NCI-H1417 (cell line): ENCODE data around the gene TRIP13.
"Not testable (repeated sequence)": the region's sequence is repeated elsewhere in the genome, so short reads cannot be mapped to it uniquely, and the experiment has no call there.

ENCODE experiments used
- DNase-seq, 3 experiments: peaks; one replicate each; lab custom pipeline; 2025; lab: John Stamatoyannopoulos, UW

Gene TRIP13

DNA sequence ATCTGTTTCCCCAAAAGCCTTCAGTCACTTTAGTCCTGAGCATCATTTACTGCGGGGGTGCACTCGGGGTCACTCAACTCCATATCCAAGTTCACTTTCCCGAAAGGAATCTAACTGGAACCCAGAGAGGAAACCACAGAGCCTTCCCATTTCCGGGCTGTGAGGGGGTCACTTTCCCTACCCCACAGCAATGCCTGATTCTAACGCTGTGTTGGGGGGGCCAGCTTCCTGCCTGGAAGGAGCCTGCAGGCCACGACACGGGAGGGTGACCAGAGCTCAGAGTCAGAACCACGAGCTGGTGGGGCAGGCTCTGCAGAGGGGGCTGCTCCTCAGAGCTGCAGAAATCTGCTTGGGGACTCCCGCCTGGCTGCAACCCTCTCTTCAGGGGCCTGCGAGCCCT lies 20.4 kb upstream of the TRIP13 start:
- no peak for DNase-seq

DNA sequence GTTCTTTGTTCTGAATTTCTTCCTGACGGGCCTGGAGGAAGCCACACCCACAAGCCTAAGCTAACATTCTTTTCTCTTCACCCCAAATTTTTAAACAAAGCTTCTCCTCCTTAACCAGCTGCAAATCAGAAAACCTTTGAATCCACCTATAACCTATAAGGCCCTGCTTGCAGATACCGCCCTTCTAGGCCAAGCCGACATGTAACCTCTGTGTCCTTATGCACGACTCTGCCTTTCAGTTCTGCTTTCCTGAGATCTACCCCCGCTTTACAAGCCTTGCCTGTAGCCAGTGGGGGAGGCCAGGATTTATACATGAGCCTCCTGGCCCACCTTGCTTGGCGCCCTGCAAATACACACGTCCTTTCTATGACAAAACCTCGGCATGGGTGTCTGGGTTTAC lies 19.4 kb upstream of the TRIP13 start:
- DNase-seq = no peak

DNA sequence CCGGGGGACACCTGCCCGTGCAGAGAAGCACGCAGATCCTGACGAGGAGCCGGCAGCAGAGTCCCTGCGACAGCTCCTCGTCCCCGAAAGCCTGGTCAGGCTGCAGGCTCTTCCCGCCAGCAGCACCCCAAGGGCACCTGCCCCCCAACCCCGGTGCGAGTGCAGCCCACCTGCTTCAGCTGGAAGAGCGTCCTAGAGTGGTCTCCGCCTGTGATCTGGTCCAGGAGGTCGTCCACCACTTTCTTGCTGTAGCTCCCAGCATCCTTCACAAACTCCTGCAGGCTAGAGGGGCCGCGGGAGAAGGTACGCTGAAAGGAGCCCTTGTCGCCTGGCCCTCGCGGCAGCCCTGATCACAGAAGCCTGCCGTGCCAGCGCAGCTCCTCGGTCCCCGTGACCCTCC lies 16.8 kb upstream of the TRIP13 start:
- DNase-seq = no peak

DNA sequence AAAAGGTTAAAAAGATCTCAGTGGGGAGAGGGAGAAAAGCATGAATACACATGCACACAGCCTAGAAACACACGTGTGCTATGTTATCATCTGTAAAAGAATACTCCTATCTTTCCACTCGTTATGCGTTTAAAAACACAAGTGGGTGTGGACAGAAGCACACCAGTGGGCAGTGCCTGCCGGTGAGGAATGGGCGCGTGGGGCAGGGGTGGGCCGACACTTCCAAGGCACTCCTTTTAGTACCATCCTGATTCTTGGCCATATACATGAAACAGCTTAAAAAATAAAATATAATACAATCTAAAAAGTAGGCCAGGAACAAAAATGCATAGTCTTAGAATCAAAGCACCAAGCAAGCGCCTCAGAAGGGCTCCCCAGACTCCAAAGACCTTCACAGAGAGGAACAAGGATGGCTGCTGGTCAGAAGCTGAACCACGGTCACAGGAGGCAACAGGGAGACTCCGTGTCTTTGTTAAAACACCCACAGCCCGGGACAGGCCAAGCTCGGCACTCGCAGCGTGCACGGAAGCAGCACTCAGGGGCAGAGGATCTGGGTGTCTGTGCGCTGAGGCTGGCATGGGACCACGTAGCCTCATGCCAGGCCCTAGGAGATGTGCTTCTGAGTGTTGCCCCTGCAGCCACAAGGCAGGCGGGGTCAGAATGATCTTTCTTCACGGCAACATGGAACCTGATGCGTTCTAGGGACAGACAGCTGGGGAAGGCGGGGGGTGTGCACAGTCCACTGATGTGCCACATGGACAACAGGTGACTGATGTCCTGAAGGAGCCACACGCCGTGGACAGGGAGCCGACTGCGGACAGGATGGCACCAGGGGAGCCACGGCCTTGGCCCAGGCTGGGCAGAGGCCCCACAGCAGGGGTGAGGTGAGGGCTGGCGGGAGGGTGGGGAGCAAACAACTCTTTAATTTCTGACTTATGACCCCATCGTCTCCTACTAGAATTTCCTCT lies 16.0 kb upstream of the TRIP13 start:
- DNase-seq = no peak

DNA sequence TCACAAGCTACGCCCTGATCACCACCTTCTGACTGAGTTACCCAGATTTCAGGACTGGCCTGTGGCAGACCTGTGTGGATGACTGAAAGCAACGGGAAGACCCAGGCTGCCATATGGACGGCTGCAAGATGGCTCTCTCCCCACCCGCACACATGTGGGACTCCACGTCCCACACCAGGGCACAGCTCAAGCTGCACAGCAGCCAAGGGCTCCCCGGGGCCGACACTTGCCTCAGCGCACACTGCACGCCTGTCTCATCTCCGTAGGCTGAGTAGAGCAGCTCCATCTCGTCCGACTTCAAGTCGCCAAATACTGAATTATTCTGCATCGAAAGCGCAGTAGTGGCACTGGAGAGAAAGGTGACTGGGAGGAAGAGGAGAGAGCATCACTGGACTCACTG lies 14.6 kb upstream of the TRIP13 start:
- DNase-seq = no peak

DNA sequence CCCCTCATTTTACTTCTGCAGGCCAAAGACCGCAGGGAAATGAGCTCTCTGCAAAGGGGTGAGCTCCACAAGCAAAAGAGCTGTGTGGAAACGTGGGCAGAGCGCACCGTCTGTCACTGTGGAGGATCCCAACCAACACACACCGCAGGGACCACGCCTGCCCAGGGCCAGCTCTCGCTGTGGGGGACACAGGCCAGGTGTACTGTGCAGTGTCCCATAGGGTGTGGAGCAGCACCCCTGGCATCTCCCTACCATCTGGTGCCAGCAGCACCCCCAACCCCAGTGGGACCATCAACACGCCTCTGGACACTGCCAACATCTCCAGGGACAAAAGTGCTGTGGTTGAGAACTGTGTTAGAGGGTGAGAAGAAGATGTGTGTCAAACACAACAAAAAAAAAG lies 14.0 kb upstream of the TRIP13 start:
- DNase-seq = not testable (repeated sequence)

DNA sequence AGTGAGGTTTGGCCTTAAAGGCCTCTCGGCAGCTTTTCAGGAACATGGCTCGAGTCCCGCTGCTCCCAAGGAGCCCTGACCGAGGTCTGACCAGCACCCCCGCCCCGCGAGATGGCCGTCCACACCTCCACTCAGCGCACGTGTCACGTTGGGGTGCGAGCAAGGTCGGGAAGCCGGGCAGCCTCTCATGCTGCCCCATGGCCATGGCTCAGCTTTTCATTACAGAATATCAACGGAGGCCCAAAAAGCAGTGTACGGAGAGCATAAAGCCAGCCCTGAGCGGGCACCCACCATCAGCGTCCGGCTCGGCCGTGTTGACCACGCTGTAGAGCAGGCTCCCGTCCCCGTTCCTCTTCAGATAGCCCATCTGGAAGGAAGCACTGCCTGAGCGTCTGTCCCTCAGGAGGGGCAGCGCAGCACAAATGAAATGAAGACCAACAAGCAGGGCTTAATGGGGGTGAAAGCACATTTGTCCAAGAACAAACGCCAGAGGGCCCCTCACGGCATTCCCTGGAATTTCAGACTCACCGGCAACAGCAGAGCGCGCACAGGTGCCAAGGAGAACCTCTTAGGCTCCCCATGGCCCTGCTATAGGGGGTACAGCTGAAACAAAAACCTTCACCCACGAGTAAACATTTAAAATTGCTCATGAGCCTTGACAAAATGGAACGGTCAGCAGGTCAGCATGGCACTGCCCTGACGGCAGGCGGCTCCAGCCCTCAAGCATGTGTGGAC lies 11.7 kb upstream of the TRIP13 start:
- no peak for DNase-seq

DNA sequence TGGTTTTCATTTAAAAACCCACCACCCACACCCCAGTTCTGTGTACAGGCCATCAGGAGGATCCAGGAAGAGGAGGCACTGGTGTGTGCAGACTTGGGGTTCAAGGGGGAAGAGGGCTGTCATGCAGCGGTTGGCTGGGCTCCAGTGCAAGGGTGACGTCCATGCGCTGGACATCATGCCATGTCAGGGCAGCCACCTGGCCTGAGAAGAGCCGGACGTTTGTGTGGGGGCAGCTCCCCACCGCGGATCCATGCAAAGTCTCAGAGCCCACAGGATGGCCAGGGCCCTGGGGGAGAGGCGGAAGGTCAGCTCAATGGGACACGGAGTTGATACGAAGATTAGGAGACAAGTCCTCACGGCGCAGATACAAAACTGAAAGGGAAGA lies 11.1 kb upstream of the TRIP13 start:
- no peak for DNase-seq

DNA sequence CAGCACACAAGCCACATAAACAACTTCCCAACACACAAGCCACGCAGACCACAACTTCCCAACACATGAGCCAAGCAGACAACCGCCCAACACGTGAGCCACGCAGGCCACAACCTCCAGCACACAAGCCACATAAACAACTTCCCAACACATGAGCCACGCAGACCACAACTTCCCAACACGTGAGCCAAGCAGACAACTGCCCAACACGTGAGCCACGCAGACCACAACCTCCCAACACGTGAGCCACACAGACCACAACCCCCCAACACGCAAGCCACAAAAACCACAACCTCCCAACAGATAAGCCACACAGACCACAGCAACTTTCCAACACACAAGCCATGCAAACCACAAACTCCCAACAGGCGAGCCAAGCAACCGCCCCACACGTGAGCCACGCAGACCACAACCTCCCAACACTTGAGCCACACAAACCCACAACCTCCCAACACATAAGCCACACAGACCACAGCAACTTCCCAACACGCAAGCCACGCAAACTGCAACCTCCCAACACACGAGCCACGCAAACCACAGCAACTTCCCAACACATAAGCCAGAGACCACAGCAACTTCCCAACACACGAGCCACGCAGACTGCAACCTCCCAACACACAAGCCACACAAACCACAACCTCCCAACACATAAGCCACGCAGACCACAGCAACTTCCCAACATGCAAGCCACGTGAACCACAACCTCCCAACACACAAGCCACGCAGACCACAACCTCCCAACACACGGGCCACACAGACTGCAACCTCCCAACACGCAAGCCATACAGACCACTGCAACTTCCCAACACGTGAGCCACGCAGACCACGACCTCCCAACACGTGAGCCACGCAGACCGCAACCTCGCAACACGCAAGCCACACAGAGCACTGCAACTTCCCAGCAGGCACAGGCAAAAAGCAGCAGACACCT lies 10.2 kb upstream of the TRIP13 start:
- no peak for DNase-seq

DNA sequence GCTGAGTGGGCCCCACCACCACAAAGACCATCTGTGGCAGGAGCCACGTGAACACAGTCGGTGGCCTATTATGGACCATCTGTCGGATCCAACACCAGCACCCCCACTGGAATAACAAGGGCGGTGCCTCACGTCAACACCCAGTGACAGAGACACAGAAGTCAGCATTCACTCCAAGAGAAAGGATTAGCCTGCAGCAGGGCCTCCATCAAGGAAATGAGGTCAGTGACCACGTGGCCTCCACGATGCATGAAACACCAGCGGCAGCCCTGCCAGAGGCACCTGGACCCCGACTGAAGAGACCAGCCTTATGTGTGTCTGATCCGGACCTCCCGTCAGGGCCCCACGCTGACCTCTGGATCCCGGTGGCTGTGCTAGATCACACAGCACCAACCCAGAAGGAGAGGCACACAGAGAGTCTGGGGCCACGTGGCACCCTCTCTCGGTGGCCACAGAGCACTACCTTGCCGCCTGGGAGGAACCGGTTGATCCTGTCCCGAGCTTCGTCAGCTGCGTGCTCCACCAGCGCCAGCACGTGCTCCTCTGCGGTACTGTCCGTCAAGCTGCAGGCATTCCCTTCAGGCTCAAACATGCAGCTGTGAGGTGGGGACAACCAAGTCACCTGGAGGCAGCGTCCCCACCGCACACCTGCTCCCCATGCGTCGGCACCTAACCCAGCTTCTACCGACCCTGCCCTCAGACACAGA lies 9.1 kb upstream of the TRIP13 start:
- DNase-seq = no peak

DNA sequence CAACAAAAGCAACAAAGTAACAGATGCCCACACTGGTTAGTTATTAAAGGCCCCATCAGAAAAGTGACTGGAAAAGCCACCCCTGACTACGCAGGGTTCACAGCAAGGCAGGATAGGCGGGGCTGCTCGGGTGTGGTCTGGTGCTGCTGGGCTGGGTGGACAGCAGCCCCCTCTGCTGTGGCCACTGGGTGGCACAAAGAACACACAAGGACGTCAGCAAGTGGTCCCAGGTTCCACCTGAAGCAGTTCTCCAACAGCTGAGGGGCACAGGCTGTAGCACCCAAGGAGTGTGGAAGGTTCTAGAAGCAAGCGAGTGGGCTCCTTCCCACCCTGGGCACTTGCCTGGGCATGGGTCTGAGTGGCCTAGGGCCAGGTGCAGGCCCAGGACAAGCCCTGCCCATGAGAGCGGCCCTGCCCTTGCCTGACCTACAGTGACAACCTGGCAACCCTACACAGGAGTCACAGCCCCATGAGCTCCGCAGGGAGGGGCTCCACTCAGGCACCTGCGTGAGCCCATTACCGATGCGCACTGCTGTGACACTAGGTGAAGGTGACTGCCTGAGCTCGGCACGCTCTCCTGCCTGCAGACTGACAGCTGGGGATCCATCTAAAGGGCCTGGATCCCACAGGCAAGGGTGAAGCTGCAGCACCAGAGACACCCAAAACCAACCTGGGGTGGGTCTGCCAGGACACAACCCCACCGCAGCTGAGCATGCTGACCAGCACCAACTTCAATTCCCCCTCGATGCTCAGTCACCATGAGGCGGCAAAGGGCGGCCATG lies 8.1 kb upstream of the TRIP13 start:
- DNase-seq = no peak

DNA sequence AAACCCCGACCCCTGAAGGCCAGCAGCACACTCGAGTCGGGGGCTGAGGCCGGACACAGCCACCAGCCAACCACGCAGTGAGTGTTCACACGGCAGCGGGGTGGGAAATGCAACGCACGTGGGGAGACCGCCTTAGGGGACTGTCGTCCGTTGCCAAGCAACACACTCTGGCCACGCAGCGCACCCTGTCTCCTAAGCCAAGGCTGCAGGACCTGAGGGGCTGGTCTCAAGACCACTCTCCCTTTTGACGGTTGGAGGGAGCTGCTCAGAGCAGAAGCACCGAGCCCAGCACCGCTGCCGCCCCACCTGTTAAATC lies 7.6 kb upstream of the TRIP13 start:
- DNase-seq = no peak

DNA sequence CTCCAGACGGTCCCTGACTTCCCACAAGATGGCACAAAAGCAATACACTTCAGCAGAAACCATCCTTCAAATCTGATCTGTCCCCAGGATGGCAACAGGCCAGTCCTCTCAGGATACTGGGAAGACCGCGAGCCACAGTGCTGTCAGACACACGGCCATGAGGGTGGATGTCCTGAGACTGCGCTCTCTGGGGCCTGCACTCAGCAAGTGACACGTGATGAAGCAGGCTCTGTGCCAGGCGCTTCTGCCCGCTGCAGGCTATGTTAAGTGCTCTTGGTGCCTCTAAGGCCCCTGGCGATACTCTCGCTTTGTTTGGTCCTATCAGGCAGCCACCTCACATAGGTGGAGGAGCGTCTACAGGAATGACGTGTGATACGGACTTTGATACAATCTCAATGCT lies 7.2 kb upstream of the TRIP13 start:
- peak in 1 of 3 experiments; percentile 88 for DNase-seq

DNA sequence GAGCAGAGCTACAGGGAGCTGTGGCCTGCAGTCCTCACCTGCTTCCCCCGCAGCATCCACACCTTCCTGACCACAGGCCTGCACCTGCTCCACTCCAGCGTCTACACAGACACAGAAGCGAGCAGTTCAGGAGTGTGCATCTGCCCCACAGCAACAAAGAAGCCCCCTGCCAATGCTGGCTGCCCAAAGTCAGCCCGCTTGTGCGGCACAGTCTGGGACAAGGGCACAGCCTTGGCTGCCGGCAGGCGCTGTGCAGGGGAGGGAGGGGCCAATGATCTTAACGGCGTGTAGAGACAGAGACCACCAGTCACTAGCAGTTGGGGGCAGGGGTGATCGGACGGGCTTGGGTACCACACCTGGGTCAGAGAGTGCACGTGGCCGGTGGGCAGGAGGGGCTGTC lies 6.6 kb upstream of the TRIP13 start:
- DNase-seq = no peak

DNA sequence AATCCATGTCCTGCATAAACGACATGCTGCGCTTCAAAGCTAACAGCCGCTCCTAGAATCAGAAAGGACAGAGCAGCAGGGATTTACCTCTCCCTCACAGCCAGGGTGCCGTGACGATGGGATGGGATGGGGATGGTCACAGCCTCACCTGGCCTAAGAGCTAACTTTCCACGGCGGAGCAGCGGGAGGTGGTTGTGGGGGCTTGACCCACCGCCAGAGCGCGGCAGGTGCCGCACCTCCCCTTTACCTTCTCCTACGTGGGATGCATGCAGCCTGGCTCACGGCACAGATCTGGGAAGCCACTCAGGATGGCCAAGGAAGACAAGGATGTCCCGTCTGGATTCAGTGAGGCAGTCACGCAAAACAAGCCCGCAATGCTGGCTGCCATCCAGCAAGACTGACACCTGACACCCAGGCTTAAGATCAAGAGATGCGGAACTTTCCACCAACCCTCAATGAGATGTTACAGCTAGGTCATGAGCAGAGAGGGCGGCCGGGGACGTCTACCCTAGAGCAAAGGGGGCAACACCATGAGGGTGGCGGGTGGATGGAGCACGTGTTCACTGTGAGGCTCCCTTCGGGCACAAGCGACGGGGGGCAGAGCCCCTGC lies 5.9 kb upstream of the TRIP13 start:
- peak in 1 of 3 experiments; percentile 46 for DNase-seq

DNA sequence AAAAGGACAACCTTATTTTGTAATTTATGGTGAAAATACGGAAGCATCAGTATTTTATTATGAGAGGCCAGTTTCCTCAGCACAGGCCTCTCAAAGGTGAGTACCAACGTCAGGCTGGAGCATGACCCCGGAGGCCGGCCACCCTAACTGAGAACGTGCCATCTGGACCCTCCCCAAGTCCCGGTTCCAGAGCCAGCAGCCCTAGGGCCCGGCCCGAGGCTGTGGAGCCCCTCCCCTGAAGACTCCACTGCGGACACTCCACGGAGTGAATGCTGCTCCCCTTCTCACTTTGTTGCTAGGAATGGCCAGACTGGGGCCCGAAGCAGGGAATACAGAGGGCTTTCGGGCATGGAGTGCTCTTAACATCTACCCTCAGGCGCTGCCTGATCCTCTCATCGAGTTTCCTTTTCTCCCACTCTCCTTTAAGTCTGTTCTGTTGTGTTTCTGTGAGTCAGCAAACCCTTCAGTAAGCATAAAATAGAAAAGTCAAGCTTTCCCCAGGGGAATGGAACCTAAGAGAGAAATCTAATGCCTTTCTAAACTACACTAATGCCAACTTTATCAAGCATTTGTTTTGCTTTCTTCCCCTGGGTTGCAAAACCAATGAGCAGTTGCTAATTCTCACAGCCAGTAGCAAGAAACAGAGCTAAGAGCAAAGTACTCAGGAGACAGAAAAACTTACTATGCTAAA lies 4.6 kb upstream of the TRIP13 start:
- DNase-seq = no peak

DNA sequence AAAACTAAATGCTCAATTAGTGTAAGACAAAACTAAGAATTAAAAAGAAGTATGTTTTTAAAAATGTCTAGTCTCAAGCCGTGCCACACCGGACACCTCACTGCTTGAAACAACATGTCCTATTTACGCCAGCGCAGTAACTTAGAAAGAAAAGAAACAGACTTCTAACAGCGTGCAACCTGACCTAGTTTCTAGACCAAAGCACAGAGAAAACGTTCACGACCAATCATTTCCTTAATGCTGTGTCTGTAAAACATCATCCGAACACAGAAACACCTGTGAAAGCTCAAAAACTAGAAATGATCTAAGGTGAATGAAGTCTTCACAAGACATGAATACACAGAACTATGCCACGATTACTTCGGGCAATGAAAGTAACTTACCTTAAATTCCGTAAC lies 4.0 kb upstream of the TRIP13 start:
- DNase-seq = no peak

DNA sequence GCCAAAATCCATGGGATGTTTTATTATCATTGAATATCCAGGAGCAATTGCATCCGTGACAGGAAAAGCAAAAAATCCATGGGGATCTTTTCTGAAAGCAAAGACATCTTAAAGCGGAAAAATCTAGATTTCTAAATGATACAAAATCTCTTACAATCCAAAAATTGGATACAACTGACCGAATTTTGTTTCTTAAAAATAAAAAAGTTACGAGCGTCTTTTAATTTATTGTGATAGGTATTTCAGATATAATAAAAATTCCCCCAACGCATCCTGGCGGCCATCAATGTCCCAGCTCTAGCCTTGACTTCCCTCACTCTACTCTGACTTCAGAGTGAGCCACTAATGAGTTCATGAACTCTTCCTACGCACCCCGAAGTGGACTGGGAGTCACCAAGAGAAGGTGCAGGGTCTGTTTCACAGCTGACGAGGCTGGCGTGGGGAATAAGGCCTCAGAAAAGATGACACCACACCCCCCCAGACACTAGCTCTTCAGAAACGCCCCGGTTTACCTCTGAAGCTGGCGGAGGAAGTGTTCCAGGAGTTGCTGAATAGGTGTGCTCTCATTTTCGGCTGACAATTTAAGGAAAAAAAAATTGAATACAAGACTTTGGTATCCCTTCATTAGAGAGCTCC lies 3.5 kb upstream of the TRIP13 start:
- no peak for DNase-seq

DNA sequence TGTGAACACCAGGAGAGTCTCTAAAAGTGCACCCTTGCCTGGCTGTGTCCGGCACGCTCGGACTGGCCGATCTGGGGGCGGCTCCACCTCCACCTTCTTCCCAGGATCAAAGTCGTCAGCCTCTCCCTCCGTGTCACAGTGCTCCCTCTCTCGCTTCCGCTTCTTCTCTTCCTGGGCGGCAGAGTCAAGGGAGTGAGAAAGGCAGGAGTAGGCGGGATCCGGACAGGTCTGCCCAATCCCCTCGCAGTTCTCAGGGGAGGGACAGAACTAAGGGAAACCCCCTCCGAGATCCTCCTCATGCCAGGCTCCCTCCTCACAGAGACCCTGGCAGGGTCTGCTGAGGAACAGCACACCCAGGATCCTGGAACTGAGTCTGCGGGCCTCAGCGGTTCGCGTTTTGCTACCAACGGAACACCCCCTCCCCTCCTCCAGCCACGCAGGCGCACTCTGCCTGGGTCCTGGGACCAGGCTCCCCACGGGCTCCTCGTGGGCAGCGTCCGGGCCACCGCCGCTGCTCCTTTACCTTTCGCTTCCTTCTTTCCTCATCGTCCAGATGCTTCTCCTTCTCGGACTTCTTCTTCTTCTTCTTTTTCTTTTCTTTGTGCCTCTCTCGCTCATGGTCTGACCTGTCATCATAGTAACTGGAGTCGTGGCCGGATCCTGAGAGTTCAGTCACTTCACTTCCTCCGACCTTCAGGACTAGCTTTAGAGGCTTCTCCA lies 1.4 kb upstream of the TRIP13 start:
- no peak for DNase-seq
